ENCODE measurements around the gene BCR. TPM values are rescaled to one million over a fixed set of nuclear protein-coding genes. Genes with fewer than 3 reads are reported as not detected.

The BCR gene
- total RNA-seq, 1 donor from 2014 or later: 32.0 TPM

DNA sequence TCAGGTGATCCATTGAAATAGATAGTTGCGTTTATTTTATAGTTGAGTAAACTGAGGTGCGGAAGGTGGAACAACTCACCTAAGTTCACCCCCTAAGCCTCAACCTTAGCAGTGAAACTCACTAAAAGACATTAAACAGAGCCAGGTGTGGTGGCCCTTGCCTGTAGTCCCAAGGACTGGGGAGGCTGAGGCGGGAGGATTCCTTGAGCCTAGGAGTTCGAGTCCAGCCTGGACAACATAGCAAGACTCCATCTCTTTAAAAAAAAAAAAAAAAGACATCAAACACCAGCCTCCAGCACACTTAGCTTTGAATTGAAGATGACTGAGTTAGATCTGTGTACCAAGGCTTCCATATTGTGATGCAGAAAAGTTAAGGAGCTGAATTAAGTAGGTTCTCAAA, 35.9 kb upstream of the BCR start:
- Mint-ChIP-seq H3K4me1 (ENCODE audit: low read depth) (peaks cover 25% of the 10 kb centered on the region), H3K27ac (no peak overlapping the region), H3K27me3 (ENCODE audit: low read depth) (peaks cover 11% of the 10 kb centered on the region), H3K4me3 (ENCODE audit: low read depth) (no peak overlapping the region), H3K36me3 (ENCODE audit: low read depth) (no peaks in the 10 kb centered on the region), H3K9me3 (no peaks in the 10 kb centered on the region)
- DNase-seq (ENCODE audit: low spot score): no peak
- intact Hi-C loops (cut with micrococcal nuclease): no loop called here

DNA sequence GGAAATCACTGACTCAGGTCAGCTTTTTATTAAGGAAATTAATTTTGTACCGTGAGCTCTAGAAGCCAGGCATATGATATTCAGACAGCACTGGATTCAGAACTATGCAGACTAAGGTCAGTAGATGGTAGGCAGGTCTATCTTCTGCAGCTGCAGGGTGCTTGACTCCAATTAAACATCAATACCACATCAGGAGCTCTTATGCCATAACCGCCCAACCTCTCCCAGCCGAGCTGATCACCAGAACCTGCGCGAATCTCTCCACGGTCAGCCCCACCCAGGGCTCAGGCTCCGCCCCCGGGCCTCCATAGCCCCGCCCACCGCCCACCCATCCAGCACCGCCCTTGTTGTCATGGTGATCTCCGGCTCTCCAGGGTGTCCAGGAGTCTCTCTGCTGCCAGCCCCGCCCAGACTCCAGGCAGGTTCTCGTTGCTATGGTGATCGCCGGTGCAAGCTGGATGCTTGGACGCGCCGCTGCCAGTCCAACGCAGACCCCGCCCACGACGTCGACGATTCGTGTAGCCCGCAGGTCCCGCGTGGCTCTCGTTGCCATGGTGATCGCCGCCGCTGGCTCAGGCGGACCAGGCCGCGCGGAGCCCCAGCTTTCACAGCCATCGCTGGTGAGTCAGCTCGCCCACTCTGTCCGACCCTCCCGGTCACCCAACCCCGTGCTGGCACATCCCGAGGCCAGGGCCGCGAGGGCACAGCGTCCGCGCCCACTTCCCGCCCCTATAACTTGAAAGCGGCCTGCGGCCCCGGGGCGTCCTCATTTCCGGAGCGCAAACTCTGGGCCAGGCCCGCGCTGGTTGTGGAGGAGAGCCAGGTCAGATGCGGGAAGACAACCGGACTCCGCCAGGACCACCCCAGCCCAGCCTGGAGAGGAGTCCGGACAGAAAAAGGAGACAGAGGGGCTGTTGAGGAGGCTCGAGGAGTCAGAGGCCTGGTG, 35.1 kb upstream of the BCR start, which contains the start of gene RAB36:
TSS of gene RAB36 (plus strand) at position 546 of the 946 bp plus-strand sequence. CDS start 1,140 bp downstream, outside the sequence.
- DNase-seq (ENCODE audit: low spot score): peak; percentile 85
- H3K27me3 Mint-ChIP-seq (ENCODE audit: low read depth): peaks cover 11% of the 10 kb centered on the region
- no peaks in the 10 kb centered on the region for H3K36me3 Mint-ChIP-seq (ENCODE audit: low read depth)
- peaks cover 24% of the 10 kb centered on the region for H3K4me1 Mint-ChIP-seq (ENCODE audit: low read depth)
- no peaks in the 10 kb centered on the region for H3K9me3 Mint-ChIP-seq
- intact Hi-C loops (cut with micrococcal nuclease): no loop called here
- H3K4me3 Mint-ChIP-seq (ENCODE audit: low read depth): peak within 1 kb of the TSS; percentile 60
- no peak within 1 kb of the TSS for H3K27ac Mint-ChIP-seq

DNA sequence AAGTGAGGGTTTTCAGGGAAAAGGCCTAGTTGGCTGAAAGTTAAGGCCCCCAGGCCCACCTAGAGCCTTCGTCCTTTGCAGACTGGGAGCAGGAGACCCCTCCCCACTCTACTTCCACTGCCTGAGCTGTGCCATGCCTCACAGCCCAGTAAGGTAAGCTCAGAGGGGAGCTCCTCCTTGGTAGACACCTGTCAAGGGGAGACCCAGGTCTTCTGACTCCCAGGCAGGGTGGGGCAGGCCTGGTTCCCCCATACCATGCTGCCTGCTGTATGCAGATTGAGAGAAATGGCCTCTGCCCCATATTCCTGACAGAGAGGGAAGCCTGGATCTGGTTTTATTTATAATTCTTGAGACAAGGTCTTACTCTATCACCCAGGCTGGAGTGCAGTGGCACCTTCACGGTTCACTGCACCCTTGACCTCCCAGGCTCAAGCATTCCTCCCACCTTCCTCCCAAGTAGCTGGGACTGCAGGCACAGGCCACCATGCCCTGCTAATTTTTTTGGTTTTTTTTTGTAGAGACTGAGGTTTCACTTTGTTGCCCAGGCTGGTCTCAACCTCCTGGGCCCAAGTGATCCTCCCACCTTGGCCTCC, 34.3 kb upstream of the BCR start:
- Mint-ChIP-seq H3K4me1 (ENCODE audit: low read depth) (peaks cover 18% of the 10 kb centered on the region), H3K4me3 (ENCODE audit: low read depth) (no peak overlapping the region), H3K9me3 (no peaks in the 10 kb centered on the region), H3K27ac (no peak overlapping the region), H3K27me3 (ENCODE audit: low read depth) (peaks cover 11% of the 10 kb centered on the region), H3K36me3 (ENCODE audit: low read depth) (no peaks in the 10 kb centered on the region)
- intact Hi-C loops (cut with micrococcal nuclease): no loop called here
- no peak for DNase-seq (ENCODE audit: low spot score)

DNA sequence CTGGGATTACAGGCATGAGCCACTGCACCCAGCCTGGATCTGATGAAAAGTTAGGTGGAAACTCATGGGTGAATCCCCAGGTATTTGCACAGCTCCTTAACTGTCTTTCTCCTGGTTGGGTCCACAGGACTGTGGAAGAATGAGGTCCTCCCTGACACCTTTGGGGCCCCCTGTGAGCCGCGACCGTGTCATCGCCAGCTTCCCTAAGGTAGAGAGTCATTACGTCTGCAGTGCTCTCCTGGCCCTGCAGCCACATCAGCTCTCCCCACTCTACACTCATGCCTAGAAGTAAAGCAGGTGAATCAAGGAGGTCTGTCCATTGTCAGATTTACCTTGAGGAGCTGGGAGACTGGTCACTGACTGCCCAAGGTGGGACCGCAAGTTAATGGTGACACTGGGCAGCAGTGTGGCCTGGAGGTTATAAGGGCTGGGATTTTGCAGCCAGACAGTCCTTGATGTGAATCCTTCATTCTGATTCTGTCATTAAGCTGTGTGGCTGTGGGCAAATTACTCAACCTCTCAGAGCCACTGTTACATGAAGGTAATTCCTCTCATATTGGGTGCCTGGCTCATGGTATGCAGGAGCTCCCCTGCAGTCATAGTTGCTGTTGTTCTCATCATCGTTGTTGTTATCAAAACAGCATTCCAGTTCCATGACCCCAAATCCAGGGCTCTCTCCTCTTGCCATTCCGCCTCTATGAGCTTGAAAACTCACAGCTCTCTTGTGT, 33.7 kb upstream of the BCR start:
- intact Hi-C loops (cut with micrococcal nuclease): no loop called here
- H3K4me3 Mint-ChIP-seq (ENCODE audit: low read depth): no peak overlapping the region
- peaks cover 18% of the 10 kb centered on the region for H3K4me1 Mint-ChIP-seq (ENCODE audit: low read depth)

DNA sequence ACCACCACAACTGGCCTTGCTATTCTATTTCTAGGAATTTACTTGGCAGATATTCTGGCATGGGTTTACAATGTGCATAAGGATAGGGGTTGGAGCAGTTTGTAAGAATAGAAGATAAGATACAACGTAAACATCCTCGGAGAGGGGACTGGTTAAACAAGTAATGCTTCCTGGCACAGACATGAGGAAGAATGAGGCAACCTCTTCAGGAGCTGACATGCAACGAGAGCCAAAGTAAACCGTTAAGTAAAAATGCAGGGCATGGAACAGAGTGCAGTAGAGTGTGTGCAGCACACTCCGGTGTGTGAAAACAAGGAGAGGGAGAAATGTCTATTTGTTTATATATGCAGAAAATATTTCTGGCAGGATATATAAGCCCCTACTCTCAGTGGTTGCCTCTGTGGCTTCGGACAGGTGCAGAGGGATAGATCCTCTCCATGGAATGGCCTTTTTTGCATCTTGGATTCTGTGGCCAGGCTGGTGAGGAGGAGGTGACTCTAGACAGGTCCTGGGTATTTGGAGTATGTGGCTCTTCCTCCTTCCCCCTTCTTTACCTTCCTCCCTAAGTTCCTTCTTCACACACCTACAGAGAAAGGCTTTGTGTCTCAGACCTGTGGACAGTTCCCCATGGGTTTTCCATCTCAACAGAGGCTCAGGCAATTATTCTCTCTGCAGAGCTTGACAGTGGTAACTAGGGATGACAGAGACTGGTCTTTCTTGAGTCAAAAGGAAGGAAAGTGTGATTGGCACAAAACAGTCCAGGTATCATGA, 32.5 kb upstream of the BCR start:
- Mint-ChIP-seq H3K4me3 (ENCODE audit: low read depth) (no peak overlapping the region), H3K27me3 (ENCODE audit: low read depth) (peaks cover 11% of the 10 kb centered on the region), H3K4me1 (ENCODE audit: low read depth) (peaks cover 12% of the 10 kb centered on the region), H3K27ac (no peak overlapping the region), H3K36me3 (ENCODE audit: low read depth) (no peaks in the 10 kb centered on the region), H3K9me3 (no peaks in the 10 kb centered on the region)
- intact Hi-C loops (cut with micrococcal nuclease): no loop called here
- no peak for DNase-seq (ENCODE audit: low spot score)

More for the DNA sequence above, 33.7 kb upstream of the BCR start:
- H3K27ac Mint-ChIP-seq: no peak overlapping the region
- no peaks in the 10 kb centered on the region for H3K9me3 Mint-ChIP-seq
- no peaks in the 10 kb centered on the region for H3K36me3 Mint-ChIP-seq (ENCODE audit: low read depth)
- H3K27me3 Mint-ChIP-seq (ENCODE audit: low read depth): peaks cover 11% of the 10 kb centered on the region
- DNase-seq (ENCODE audit: low spot score): no peak

DNA sequence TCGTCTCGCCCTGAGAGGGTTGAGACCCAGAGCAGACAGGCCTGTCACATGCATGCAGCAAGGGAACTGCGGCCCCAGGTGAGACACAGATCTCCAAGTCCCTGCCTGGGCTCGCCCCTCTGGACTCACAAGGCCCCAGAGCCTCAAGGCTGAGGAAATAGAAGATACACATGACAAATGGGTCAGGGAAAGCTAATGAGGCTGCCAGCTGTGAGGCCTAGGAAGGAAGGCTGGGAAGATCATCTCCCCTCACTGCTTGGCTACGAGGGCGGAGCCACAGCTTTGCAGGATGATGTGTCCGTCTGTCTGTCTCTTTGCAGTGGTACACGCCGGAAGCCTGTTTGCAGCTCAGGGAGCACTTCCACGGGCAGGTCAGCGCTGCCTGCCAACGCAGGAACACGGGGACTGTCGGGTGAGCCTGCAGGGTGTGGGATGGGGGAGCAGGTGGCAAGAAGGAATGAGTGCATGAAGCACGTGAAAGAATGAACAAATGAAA, 30.5 kb upstream of the BCR start:
- no peak for DNase-seq (ENCODE audit: low spot score)
- Mint-ChIP-seq H3K27ac (no peak overlapping the region), H3K9me3 (no peaks in the 10 kb centered on the region), H3K36me3 (ENCODE audit: low read depth) (no peaks in the 10 kb centered on the region), H3K4me1 (ENCODE audit: low read depth) (peaks cover 5% of the 10 kb centered on the region), H3K27me3 (ENCODE audit: low read depth) (peaks cover 5% of the 10 kb centered on the region), H3K4me3 (ENCODE audit: low read depth) (no peak overlapping the region)
- intact Hi-C loops (cut with micrococcal nuclease): no loop called here

DNA sequence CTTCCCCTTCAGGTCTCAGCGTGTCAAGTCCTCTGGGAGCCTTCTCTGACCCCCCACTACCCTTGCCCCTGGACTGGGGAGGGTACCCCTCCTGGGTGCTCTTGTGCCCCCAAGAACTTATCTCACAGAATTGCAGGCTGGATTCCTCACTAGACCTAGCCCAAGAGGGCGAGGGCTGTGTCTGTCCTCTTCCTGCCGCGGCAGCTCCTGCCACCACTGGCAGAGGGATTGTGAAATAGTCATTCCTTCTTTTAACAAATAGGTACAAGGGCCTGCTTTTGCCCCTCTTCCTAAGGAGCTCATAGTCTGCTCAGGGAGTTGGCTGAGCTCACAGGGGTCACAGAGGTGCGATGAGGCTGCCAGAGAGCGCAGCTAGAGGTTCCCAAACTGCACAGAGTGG, 29.5 kb upstream of the BCR start:
- H3K9me3 Mint-ChIP-seq: no peaks in the 10 kb centered on the region
- no peaks in the 10 kb centered on the region for H3K36me3 Mint-ChIP-seq (ENCODE audit: low read depth)
- intact Hi-C loops (cut with micrococcal nuclease): no loop called here
- H3K27me3 Mint-ChIP-seq (ENCODE audit: low read depth): peaks cover 10% of the 10 kb centered on the region
- H3K27ac Mint-ChIP-seq: no peak overlapping the region
- H3K4me1 Mint-ChIP-seq (ENCODE audit: low read depth): no peaks in the 10 kb centered on the region
- DNase-seq (ENCODE audit: low spot score): no peak
- no peak overlapping the region for H3K4me3 Mint-ChIP-seq (ENCODE audit: low read depth)

DNA sequence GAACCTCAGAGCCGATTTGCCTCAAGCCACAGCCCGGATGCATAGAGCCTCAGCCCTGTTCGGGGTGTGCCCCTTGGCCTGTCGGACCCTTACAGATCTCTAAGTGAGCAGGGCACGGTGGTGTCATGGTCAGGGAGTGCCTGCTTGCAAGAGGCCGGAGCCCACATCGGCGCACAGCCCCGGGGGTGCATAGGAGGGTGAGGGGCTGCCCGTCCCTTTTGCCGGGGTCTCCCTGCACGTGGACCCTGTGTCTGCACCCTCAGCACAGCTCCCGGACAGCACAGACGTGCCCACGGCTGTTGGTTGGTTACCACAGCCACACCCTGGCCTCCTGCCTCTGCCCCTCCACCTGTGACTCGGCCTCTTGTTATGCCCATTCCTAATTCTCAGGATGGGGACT, 28.5 kb upstream of the BCR start:
- intact Hi-C loops (cut with micrococcal nuclease): no loop called here
- no peaks in the 10 kb centered on the region for H3K36me3 Mint-ChIP-seq (ENCODE audit: low read depth)

DNA sequence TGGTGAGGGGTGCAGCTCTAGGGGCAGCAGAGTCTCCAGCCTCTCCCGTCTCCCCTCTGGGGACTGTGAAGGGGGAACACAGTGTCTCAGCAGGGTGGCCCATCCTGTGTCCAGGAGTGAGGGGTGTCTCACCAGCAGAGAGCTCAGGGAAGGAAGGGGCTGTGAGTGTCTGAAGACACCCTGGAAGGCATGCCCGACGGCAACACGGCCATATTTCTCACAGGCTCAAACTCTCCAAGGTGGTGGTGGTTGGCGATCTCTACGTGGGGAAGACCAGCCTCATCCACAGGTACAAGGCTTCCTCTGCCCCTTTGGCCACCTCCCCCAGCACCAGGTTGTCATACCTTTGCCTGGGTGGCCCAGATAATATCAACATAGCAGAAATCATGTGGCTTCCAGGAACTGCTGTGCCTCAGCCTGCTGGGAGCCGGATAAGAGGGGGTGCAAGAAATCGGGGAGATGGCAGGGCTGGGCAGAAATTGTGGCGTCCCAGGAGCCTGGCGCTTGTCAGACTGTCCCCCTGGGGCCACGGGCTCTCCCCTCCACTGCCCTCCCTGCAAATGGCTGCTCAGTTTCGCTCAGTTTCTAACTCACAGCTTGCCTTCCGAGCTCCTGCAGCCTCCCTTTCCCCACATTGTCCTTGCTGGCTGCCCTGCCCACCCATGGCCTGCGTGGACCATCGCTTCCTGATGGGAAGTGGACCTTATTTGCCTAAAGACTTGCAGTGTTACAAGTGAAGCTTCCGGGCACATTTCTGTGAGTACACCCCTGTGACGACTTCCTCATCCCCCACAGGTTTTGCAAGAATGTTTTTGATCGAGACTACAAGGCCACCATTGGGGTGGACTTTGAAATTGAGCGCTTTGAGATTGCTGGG, 27.8 kb upstream of the BCR start:
- Mint-ChIP-seq H3K36me3 (ENCODE audit: low read depth) (no peaks in the 10 kb centered on the region), H3K4me1 (ENCODE audit: low read depth) (no peaks in the 10 kb centered on the region), H3K4me3 (ENCODE audit: low read depth) (no peak overlapping the region), H3K27me3 (ENCODE audit: low read depth) (peaks cover 7% of the 10 kb centered on the region), H3K9me3 (no peaks in the 10 kb centered on the region), H3K27ac (no peak overlapping the region)
- intact Hi-C loops (cut with micrococcal nuclease): no loop called here
- no peak for DNase-seq (ENCODE audit: low spot score)

More for the DNA sequence above, 28.5 kb upstream of the BCR start:
- H3K27ac Mint-ChIP-seq: no peak overlapping the region
- peaks cover 10% of the 10 kb centered on the region for H3K27me3 Mint-ChIP-seq (ENCODE audit: low read depth)
- no peaks in the 10 kb centered on the region for H3K9me3 Mint-ChIP-seq
- H3K4me3 Mint-ChIP-seq (ENCODE audit: low read depth): no peak overlapping the region
- no peak for DNase-seq (ENCODE audit: low spot score)
- H3K4me1 Mint-ChIP-seq (ENCODE audit: low read depth): no peaks in the 10 kb centered on the region

DNA sequence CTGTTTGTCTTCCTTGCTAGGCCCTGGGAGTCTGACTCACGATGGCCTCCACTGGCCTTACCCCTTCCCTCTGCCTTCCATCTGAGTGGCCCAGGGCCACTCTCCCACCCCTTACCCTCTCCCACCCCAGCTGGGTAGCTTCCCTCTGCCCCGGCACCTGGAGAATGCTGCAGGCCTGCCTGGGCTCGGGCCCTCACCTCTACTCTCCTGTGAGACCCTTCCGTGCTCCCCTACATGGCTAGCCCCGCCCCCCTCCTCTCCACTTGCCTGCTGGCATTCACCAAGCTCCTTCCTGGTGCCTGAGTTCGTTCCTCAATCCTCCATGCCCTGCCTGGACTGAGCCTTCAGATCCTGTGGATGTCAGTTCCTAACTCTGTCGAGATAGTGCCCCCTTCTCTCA, 26.3 kb upstream of the BCR start:
- no peaks in the 10 kb centered on the region for H3K36me3 Mint-ChIP-seq (ENCODE audit: low read depth)
- H3K27me3 Mint-ChIP-seq (ENCODE audit: low read depth): peaks cover 5% of the 10 kb centered on the region
- H3K27ac Mint-ChIP-seq: no peak overlapping the region
- no peaks in the 10 kb centered on the region for H3K4me1 Mint-ChIP-seq (ENCODE audit: low read depth)
- no peaks in the 10 kb centered on the region for H3K9me3 Mint-ChIP-seq
- no peak for DNase-seq (ENCODE audit: low spot score)
- H3K4me3 Mint-ChIP-seq (ENCODE audit: low read depth): no peak overlapping the region
- intact Hi-C loops (cut with micrococcal nuclease): no loop called here

DNA sequence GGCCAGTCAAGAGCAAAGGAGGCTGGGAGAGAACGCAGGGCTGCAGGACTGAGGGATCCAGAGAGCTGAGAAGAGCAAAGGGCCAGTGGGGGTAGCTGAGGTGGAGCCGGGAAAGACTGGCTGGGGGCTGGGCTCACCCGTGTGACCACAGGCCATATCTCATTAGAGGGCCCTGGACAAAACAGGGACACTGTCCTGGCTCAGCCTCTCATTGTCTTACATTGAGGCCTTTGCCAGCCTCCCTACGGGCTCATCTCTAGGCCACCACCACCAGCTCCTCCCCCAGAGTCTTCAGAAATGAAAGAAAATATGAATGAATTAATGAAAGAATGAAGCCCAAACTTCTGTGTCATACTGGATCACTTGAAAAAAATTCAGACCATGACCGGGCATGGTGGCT, 25.8 kb upstream of the BCR start:
- H3K27me3 Mint-ChIP-seq (ENCODE audit: low read depth): peaks cover 5% of the 10 kb centered on the region
- no peaks in the 10 kb centered on the region for H3K4me1 Mint-ChIP-seq (ENCODE audit: low read depth)
- H3K36me3 Mint-ChIP-seq (ENCODE audit: low read depth): no peaks in the 10 kb centered on the region
- intact Hi-C loops (cut with micrococcal nuclease): no loop called here
- H3K27ac Mint-ChIP-seq: no peak overlapping the region
- no peak for DNase-seq (ENCODE audit: low spot score)
- H3K4me3 Mint-ChIP-seq (ENCODE audit: low read depth): no peak overlapping the region
- H3K9me3 Mint-ChIP-seq: no peaks in the 10 kb centered on the region
